ENCODE measurements around the gene NME1. TPM values are rescaled to one million over a fixed set of nuclear protein-coding genes. Genes with fewer than 3 reads are reported as not detected.

Gene NME1
- polyA plus RNA-seq, 1 donor from 2014 or later = 262 TPM

DNA sequence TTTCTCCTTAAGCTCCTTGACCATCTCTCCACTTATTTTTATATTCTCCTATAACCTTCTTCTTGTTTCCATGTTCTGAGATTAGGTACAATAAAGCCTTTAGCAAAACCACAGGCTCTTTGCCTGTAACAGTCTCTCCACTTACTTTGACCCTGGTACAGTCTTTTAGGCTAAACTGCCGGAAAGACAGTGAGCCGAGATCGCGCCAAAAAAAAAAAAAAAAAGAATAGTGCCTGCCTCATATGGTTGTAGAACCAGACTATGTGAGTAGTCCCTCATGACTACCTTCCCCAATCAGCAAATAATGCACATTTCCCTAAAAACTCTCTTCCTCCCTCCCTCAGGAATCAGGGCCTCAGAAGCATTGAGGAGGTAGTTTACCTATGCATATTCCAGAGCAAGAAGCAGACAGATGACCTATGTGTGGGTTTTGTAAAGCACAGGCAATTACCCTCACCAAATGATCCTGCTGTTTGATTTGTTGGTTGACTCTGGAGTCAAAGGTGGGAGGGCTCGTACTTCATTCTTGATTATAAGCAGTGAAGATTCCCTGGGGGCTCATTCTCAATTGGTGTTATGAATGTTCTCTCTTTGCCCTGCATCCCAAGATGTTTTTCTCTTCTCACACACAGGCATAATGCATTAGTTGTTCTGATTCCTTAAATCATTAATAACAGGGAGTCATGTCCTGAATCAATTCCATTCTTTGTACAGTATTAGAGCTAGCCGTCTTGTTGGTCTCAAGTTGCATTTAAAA, 8.9 kb upstream of the NME1 start:
- Histone ChIP-seq H3K9me3 (ENCODE audit: low read length) (no peaks in the 10 kb centered on the region), H3K9ac (ENCODE audit: low read length) (no peak overlapping the region), H3K4me3 (ENCODE audit: low read length) (no peak overlapping the region), H3K27me3 (ENCODE audit: insufficient read depth, low read depth, low read length) (no peaks in the 10 kb centered on the region), H3F3A (ENCODE audit: insufficient read depth, low read length, poor library complexity, severe bottlenecking) (no peaks in the 10 kb centered on the region), H3K27ac (ENCODE audit: low read length) (no peak overlapping the region), H3K4me2 (ENCODE audit: low read length) (no peak overlapping the region), H2AFZ (ENCODE audit: low read depth, low read length) (no peak overlapping the region), H3K36me3 (ENCODE audit: insufficient read depth, low read length) (no peaks in the 10 kb centered on the region), H3K9me2 (ENCODE audit: insufficient read depth, low read length) (no peaks in the 10 kb centered on the region), H4K20me1 (ENCODE audit: insufficient read depth) (no peaks in the 10 kb centered on the region), H3K79me2 (replicated peaks; ENCODE audit: insufficient read depth, low read length) (no peaks in the 10 kb centered on the region)
- TF ChIP-seq RAD21 (conservative IDR thresholded peaks at IDR 0.05) = no peak
- TF ChIP-seq EZH2 (IDR thresholded peaks at IDR 0.05; ENCODE audit: borderline replicate concordance, insufficient read depth, low read length, poor library complexity, severe bottlenecking) = no peak
- TF ChIP-seq, protein P1, sequence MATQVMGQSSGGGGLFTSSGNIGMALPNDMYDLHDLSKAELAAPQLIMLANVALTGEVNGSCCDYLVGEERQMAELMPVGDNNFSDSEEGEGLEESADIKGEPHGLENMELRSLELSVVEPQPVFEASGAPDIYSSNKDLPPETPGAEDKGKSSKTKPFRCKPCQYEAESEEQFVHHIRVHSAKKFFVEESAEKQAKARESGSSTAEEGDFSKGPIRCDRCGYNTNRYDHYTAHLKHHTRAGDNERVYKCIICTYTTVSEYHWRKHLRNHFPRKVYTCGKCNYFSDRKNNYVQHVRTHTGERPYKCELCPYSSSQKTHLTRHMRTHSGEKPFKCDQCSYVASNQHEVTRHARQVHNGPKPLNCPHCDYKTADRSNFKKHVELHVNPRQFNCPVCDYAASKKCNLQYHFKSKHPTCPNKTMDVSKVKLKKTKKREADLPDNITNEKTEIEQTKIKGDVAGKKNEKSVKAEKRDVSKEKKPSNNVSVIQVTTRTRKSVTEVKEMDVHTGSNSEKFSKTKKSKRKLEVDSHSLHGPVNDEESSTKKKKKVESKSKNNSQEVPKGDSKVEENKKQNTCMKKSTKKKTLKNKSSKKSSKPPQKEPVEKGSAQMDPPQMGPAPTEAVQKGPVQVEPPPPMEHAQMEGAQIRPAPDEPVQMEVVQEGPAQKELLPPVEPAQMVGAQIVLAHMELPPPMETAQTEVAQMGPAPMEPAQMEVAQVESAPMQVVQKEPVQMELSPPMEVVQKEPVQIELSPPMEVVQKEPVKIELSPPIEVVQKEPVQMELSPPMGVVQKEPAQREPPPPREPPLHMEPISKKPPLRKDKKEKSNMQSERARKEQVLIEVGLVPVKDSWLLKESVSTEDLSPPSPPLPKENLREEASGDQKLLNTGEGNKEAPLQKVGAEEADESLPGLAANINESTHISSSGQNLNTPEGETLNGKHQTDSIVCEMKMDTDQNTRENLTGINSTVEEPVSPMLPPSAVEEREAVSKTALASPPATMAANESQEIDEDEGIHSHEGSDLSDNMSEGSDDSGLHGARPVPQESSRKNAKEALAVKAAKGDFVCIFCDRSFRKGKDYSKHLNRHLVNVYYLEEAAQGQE (IDR thresholded peaks at IDR 0.05; ENCODE audit: borderline replicate concordance) = no peak
- TF ChIP-seq, protein P2, sequence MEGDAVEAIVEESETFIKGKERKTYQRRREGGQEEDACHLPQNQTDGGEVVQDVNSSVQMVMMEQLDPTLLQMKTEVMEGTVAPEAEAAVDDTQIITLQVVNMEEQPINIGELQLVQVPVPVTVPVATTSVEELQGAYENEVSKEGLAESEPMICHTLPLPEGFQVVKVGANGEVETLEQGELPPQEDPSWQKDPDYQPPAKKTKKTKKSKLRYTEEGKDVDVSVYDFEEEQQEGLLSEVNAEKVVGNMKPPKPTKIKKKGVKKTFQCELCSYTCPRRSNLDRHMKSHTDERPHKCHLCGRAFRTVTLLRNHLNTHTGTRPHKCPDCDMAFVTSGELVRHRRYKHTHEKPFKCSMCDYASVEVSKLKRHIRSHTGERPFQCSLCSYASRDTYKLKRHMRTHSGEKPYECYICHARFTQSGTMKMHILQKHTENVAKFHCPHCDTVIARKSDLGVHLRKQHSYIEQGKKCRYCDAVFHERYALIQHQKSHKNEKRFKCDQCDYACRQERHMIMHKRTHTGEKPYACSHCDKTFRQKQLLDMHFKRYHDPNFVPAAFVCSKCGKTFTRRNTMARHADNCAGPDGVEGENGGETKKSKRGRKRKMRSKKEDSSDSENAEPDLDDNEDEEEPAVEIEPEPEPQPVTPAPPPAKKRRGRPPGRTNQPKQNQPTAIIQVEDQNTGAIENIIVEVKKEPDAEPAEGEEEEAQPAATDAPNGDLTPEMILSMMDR (IDR thresholded peaks at IDR 0.05; ENCODE audit: poor library complexity, severe bottlenecking) = no peak
- no peak for TF ChIP-seq EP300 (conservative IDR thresholded peaks at IDR 0.05; ENCODE audit: poor library complexity, severe bottlenecking)
- no peak for TF ChIP-seq MXI1 (conservative IDR thresholded peaks at IDR 0.05; ENCODE audit: poor library complexity, severe bottlenecking)
- no peak for TF ChIP-seq TAF1 (IDR thresholded peaks at IDR 0.05; ENCODE audit: low read depth)
- TF ChIP-seq SMC3 (conservative IDR thresholded peaks at IDR 0.05; ENCODE audit: poor library complexity) = no peak
- TF ChIP-seq POLR2AphosphoS5 (IDR thresholded peaks at IDR 0.05) = no peak

DNA sequence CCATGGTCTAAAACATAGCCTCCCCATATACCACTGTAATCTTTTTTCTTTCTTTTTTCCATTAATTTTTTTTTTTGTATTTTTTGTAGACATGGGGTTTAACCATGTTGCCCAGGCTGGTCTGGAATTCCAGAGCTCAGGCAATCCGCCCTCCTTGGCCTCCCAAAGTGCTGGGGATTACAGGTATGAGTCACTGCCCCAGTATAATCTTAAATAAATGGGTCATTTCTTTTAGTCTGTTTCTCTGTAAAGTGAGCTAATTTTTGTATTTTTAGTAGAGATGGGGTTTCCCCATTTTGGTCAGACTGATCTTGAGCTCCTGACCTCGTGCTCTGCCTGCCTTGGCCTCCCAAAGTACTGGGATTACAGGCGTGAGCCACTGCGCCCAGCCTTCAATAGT, 5.7 kb upstream of the NME1 start:
- Histone ChIP-seq H3K9me2 (ENCODE audit: insufficient read depth, low read length) (no peaks in the 10 kb centered on the region), H3K9ac (ENCODE audit: low read length) (no peak overlapping the region), H3K4me2 (ENCODE audit: low read length) (no peak overlapping the region), H3K36me3 (ENCODE audit: insufficient read depth, low read length) (no peaks in the 10 kb centered on the region), H3F3A (ENCODE audit: insufficient read depth, low read length, poor library complexity, severe bottlenecking) (no peaks in the 10 kb centered on the region), H4K20me1 (ENCODE audit: insufficient read depth) (no peaks in the 10 kb centered on the region), H2AFZ (ENCODE audit: low read depth, low read length) (no peak overlapping the region), H3K4me3 (ENCODE audit: low read length) (no peak overlapping the region), H3K9me3 (ENCODE audit: low read length) (no peaks in the 10 kb centered on the region), H3K27me3 (ENCODE audit: insufficient read depth, low read depth, low read length) (no peaks in the 10 kb centered on the region), H3K79me2 (replicated peaks; ENCODE audit: insufficient read depth, low read length) (no peaks in the 10 kb centered on the region), H3K27ac (ENCODE audit: low read length) (no peak overlapping the region)
- TF ChIP-seq TAF1 (IDR thresholded peaks at IDR 0.05; ENCODE audit: low read depth) (no peak), EZH2 (IDR thresholded peaks at IDR 0.05; ENCODE audit: borderline replicate concordance, insufficient read depth, low read length, poor library complexity, severe bottlenecking) (no peak), MXI1 (conservative IDR thresholded peaks at IDR 0.05; ENCODE audit: poor library complexity, severe bottlenecking) (no peak), EP300 (conservative IDR thresholded peaks at IDR 0.05; ENCODE audit: poor library complexity, severe bottlenecking) (no peak), RAD21 (conservative IDR thresholded peaks at IDR 0.05) (no peak), POLR2AphosphoS5 (IDR thresholded peaks at IDR 0.05) (no peak), SMC3 (conservative IDR thresholded peaks at IDR 0.05; ENCODE audit: poor library complexity) (no peak)
- TF ChIP-seq, protein P1 (IDR thresholded peaks at IDR 0.05; ENCODE audit: borderline replicate concordance) = no peak
- TF ChIP-seq, protein P2 (IDR thresholded peaks at IDR 0.05; ENCODE audit: poor library complexity, severe bottlenecking) = no peak

All from neural cell (in vitro differentiated cells).